CD4-positive, alpha-beta T cell treated with Interleukin-15 for 4 hours (primary cell): Measurements from ENCODE around the gene PCCB.
"Not testable (repeated sequence)": the region's sequence is repeated elsewhere in the genome, so short reads cannot be mapped to it uniquely, and the experiment has no call there.

Experiments
- DNase-seq: peaks from one replicate; pipeline ENCODE4 v3.0.0-alpha.2; 2020; ENCODE audit warnings: low spot score

The PCCB gene

DNA sequence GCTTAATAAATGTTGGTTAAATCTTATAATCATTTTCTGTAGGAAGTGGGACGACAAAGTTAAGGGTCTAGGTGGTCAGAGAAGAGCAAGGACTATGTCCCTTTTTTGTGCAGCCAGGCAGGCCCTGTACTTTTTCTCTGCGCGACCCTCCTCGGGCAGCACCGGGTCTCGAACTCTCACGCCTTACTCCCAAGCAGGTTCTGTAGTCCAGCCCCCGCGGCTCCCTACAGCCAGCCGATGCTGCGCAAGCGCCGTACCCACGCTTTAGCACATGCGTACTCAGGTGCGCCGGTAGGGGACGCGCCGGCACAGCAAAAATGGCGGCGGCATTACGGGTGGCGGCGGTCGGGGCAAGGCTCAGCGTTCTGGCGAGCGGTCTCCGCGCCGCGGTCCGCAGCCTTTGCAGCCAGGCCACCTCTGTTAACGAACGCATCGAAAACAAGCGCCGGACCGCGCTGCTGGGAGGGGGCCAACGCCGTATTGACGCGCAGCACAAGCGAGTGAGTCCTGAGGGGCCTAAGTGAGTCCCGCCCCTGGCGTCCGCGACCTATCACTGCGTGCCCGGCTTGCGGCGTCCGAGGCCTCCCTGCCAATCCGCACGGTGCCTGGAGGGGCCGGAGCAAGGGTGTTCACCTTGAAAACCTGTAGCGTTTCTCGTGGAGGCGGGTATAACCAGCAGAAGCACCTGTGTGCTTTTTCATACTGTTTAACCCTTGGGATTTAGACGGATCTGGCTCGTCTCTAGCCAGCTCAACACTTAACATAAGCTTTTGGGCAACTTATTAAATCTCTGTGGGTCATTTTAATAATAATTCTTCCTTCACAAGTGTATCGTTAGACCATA, at the start of gene PCCB:
PCCB (plus strand) TSS at position 282 of the 844 bp plus-strand sequence; CDS start at position 318, 36 bp downstream.
- peak; percentile 93 for DNase-seq

GRCh38 chr3:136207489-136208115, 42.5 kb upstream of the PCCB start:
- no peak for DNase-seq

DNA sequence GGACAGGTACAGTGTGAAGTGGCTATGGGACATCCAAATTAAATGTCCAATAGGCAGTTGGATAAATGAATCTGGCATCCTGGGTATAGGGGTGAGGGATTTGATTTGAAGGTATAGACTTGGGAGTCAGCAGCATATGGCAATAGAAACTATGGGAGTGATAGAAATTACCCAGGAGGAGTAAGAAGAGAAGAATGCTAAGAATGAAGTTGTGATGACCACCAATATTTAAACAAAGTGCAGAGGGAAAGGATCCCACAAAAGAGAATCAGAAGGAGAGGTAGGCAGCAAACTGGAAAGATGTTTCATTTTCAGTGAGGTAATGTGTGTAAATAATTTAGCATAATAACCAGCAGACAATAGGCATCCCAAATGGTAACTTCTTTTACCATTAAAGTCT, 40.2 kb upstream of the PCCB start:
- DNase-seq, result no peak

GRCh38 chr3:136211547-136211946, 38.6 kb upstream of the PCCB start:
- DNase-seq, result no peak

DNA sequence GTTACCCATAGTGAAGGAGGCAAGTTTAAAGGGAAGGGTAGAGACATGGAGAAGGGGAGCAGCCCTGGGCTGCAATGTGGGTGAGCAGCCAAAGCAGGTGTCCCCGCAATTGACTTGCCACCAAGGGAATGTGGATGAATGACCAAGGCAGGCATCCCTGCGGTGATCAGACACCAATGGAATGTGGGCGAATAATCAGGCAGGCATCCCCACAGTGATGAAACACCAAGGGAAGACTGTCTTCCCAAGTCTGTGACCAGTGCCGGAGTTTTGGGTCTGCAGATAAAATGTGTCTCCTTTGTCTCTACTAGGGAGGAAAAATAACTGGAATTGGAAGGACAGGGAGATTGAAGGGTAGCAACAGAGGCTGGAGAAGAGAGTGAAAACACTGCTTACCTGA, 27.4 kb upstream of the PCCB start:
- not testable (repeated sequence) for DNase-seq

GRCh38 chr3:136232413-136232812, 17.7 kb upstream of the PCCB start:
- DNase-seq, result no peak

- no peak for DNase-seq
Measured at GRCh38 chr3:136235545-136235944, 14.6 kb upstream of the PCCB start.

GRCh38 chr3:136236109-136236508, 14.0 kb upstream of the PCCB start:
- DNase-seq, result no peak

DNA sequence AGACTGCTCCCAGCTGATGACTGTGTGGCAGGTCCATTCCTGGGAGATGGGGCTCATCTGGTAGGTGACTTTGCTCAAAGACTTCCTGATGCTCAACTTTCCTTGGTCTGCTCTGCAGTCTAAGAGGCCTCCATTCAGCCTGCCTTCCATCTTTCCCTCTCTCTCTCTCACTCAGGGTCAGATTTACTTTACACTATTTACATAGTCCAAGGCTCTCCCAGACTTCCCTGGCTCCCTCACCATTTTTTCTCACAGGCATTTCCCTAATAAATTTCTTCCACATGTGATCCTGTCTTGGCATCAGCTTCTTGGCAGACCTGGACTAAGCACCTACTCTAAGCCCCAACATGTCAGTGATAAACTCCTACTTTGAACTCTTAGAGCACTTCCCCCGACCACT, 13.0 kb upstream of the PCCB start:
- no peak for DNase-seq

DNA sequence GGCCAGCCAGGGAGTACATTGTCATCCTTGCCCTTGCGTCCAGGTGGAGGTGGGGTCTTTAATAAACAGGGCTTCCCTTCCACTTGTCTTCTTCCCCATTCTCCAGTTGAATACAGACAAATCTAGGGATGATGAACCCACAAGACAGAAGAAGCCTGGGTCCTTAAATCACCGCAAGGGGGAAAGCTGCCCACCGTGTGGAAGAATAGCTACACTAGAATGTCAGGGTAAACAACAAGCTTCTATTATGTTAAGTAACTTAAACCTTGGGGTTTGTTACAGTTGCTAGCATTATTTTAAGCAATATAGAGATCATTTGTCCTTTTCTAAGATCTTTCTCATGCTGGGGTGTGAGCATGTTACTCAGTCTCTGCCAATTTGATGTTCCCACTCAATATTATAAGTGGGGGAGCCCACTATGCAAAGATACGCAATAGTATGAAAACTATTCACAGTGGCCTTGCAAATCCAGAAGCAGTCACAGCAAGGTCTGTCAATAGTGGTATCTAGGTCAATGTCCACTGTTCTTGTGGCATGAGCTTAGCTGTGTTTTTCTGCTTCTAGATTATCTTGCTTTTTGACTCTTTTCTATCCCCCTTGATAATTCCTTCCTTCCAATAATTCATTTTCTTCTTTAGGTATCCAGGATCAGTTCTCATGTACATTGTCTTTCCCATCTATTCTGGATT, 12.0 kb upstream of the PCCB start:
- no peak for DNase-seq

GRCh38 chr3:136239094-136239493, 11.0 kb upstream of the PCCB start:
- DNase-seq, result no peak

GRCh38 chr3:136245691-136246090, 4.4 kb upstream of the PCCB start:
- DNase-seq, result no peak

DNA sequence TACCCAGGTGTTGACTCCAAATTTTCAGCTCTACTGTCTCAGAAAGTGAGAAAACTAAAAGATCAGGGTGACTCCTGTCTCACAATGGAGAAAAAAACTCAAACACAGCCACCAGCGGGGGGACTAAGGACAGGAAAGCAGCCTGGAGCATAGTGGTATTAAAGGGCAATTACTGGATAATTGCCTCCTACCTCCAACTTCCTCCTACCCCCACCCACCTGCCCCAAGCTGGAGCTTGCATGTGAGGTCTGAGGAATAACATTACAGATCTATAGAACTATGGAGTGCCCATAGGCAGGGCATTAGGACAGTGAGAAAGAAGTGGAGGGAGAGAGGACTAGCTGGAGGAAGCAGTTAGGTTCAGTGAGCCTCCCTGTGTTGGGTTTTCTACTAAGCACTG, 2.7 kb upstream of the PCCB start:
- no peak for DNase-seq

DNA sequence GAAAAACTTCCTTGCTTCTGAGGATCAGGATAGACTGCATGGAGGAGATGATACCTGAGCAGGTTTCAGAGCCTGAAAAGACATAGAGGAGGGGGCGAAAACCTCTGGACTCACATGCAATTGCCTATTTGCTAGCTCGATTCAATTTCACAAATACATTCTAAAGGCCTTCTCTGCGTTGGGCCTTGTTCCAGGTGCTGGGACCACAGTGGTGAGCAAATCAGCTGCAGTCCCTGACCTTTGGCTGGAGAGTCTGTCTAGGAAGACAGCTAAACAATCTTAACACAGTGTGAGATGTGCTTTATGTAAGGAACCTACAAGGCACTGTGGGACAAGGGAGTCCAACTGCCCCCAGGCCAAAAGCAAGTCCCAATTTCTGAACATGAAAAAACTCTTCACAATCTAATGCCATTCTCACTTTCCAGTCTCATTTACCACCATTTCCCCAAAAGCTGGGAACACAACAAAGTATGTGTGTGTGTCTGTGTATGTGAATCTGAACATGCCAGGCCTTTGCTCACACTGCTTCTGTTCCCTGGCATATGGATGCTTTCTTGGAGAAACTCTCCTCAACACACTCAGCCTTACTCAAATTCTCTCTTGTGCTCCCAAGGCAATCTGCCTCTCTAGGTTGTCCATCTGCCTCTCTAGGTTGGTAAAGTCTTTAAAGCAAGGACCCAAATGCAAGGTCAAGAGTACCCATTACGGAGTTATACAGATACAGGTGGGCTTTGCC, 2.1 kb upstream of the PCCB start:
- DNase-seq, result no peak

- DNase-seq, result no peak
Measured at GRCh38 chr3:136249091-136249490, 1.0 kb upstream of the PCCB start.

DNA sequence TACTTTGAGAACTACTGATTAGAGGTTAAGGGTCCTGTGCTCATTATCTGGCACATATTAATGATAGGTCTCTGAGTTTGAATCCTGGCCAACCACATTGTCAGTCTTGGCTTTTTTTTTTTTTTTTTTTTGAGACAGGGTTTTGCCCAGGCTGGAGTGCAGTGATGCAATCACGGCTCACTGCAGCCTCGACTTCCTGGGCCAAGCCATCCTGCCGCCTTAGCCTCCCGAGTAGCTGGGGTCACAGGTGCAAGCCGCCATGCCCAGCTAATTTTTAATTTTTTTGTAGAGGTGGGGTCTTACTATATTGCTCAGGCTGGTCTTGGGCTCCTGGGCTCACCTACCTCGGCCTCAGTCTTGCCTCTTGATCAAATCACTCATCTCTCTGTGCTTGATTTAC, 547 bp upstream of the PCCB start:
- no peak for DNase-seq

DNA sequence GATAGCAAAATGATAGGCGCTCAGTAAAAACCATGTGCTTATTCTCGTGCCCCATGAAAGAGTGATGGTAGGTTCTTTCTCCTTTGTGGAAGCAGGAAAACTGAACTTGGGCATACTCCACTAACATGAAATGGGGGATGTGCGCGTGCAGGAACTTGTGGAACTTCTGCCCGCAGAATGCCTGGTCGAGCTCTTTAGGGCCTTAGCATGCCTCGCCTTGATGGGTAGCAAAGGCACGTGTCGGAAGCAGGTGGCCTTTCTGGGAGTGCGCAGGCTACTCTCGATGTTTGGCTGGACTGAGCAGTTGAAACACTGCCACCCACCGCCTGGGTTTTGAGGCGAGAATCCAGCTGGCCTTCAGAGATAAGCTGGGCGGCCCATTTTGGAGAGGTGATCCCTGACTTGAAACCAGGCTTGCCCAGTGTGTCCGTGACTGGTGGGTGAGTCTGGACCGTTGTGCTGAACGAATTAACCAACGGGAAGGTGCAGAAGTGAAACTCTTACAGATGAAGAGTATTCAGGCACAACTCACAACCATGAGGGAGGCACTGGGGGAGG, 842 bp downstream of the PCCB start:
- peak; percentile 6 for DNase-seq

- no peak for DNase-seq
Measured at GRCh38 chr3:136251511-136251910, 1.4 kb downstream of the PCCB start.

DNA sequence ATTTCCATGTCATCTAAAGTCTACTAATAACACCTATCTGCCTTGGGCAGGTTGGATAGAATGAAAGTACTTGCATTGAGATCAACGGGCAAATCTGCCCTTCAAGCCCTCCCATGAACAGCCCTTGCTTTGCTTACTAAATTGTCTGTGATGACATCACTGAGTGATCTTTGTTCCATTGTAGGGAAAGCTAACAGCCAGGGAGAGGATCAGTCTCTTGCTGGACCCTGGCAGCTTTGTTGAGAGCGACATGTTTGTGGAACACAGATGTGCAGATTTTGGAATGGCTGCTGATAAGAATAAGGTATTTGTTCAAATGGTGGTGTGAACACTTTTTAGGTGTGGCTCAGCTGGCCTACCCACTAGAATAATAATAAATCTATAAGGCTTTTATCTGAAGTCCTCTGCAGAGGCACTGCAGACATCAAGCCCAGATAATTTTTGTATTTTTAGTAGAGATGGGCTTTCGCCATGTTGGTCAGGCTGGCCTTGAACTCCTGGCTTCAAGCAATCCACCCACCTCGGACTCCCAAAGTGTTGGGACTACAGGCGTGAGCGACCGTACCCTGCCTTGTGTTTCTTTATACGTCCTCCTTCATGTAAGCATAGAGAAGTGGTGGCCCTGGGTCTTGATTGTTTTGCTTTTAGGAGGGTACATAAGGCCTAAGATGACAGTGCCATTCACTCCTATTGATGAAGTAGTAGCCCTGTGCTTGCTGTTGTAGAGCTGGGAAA, 5.7 kb downstream of the PCCB start:
- no peak for DNase-seq

DNA sequence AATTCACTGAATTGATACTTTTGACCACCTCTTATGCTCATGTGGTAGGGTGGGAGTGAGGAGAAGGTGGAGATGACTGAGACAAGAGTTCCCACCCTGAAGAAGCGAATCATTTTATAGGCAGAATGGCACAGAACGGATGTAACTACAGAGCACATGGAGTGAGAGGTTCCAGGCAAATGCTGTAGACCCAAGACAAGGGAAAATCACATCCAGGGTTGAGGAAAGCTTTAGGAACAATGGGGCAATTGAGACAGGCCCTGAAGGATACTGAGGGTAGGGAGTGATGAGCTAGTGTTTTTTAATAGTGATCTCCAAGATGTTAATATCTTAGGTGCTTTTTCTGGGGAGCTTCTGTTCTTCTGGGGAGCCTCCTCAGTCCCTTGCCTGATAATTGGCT, 8.1 kb downstream of the PCCB start:
- no peak for DNase-seq

- no peak for DNase-seq
Measured at GRCh38 chr3:136261826-136262225, 11.7 kb downstream of the PCCB start.
